Sciatic nerve (tissue), 2 donors: ENCODE measurements around the gene C3orf22. TPM values are rescaled to one million over a fixed set of nuclear protein-coding genes. Genes with fewer than 3 reads are reported as not detected.

Experiments used
- ATAC-seq: fragments of 200-7000 bp; cut with Tn5 transposase; one replicate; pipeline ENCODE4 v1.9.1; 2020; ENCODE audit warnings: mild to moderate bottlenecking, moderate library complexity
- DNase-seq: peaks from one replicate; pipeline ENCODE4 v3.0.0-alpha.2; 2020; ENCODE audit warnings: low spot score
- intact Hi-C: fragments of 100-400 bp; cut with DNase I; formaldehyde crosslinking; loops from one replicate; pipeline ENCODE4 v1.14.2; 2022
- total RNA-seq: library from RNA; stranded (reverse); fragmentation: NEBNext Ultra II Directional; extraction: Animal tissue kit (Norgen Biotek cat#: 25700); gene quantifications from one replicate; pipeline ENCODE4 v1.2.1, GENCODE V29; 2021
- donor health status: DM: no; HTN: no; CAD: no.
- donor health status: DM: no; HTN: no; CAD: no.

Gene C3orf22
- total RNA-seq, 1 donor from 2014 or later = not detected

DNA sequence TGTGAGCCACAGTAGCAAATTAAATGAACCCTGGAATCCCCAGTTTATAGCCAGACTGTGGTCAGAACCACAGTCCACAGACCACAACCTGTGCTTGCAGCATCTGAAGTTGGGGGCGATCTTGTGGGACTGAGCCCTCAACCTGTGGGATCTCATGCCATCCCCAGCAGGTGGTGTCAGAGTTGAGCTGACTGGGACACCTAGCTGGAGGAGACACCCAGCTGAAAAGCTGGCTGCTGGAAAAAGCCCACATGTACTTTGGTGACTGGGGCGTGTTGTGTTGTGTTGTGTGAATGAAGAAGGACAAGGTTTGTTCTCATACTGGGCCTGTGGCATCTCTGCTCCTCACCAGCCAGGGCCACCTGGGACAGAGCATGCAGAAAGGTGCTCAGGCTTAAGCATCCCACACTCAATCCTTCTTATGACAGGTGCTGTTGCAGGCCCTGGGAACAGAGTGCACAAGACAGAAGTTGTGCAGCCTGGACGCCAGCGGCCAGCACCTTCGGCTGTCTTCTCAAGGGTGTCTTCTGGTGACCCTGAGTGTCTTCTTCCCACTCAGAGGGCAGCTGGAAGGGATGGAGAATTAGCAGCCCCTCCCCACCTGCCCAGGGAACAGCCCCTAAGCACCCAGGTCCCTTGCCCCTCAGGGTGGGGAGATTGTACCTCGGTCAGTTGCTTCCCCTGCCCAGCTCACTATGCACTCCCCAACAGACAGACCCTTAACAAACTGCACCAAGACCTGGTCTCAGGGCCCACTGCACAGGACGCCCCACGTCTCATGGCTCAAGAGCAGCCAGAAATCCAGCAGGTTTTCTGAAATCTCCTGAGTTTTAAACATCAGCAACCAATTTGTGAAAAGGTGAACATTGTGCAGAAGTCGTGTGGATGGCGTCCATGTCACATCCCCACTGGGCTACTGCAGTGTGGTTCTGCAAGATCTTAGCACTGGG is 39.0 kb downstream of the C3orf22 start:
- ATAC-seq = no peak

DNA sequence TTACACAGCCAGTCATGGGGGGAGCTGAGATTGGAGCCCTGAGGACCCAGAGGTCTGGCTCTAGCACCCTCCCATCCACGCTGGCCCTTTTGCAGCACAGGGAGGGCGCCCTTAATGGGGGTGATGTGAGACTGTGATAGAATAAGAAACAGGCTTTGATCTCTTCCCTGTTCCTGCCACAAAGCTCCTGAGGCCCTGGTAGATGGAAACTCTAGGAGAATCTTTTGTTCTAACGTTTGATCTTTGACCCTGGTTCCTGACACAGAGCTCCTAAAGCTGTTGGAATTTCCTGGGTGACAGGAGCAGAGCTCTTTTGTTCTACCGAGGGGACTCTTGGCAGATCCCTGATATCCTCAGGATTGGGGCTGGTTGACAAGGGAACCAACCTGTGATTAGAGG is 40.0 kb downstream of the C3orf22 start:
- no peak for ATAC-seq
- peak; percentile 5 for DNase-seq
- intact Hi-C loops = no loop called here

More for the DNA sequence above, 39.0 kb downstream of the C3orf22 start:
- DNase-seq = peak; percentile 33
- intact Hi-C loops = loop anchor here (5.0 kb wide), 1 partner anchor 938 kb away; no protein-coding TSS in a partner anchor

DNA sequence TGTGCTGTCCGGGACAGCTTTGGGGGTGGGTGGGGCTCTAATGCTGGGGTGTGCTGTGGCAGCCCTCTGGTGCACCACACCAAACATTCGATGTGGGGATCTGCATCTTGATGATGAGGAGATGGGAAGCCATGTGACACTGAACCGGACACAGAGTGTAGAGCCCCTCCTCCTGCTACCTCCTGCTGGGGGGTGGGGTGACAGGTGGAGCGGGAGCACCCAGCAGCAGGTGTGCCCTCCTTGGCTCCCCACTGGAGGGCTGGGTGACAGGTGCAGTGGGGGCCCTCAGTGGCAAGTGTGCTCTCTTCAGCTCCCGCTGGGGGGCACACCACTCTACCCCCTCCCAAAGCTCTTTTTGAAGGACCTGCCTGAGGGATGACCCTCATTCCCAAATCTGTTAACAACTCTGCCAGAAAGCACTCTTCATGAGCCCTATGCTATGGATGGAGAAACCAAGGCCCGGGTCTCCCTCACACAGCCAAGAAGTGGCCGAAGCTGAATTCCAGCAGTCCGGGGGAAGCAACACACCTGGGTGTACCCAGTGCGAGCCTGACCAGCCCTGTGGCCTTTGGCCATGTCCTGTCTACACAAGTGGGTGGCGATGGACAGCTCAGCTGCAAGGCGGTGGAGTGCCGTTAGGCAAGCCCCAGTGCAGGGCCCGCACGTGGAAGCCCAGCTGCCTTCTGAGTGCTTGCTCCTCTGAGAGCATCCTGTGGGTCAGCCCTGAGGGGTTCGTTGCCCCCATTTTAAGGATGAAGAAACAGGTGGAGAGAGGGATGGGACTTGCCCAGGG is 40.5 kb downstream of the C3orf22 start:
- ATAC-seq (no peak), DNase-seq (peak; percentile 41)
- intact Hi-C loops = no loop called here

DNA sequence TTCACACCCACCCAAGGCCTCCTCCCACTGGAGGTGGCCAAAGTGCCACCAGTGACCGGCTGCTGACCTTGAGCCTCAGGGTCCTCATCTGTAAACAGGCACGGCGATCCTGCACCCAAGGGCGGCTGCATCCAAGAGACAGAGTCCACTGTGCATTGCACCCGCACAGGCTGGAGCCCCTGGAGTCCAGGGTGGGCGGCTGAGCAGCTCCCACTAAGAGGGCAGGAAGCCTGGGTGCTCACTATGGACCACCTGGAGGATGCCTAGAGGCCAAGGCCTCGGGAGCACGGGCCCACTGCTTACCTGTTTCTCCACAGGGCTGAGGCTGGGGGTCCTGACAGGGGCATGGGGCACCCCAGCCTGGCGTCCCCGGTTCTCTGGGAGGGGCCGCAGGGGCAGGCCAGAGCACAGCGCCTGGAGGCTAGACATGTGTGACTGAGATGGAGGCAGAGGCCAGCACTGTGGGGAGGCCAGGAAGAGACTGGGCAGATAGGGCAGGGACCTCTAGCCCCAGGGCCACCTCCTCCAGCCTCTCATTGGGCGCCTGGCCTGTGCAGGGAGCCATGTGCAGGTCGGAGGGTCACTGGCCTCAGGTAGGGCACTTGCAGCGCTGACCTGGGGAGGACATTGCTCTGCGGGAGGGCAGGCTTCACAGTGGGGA is 41.3 kb downstream of the C3orf22 start, which contains the start of gene UROC1:
Gene UROC1 (minus strand): TSS at position 483 of the 661 bp plus-strand sequence. CDS start 54 bp downstream, at position 429.
- no peak for DNase-seq
- intact Hi-C loops = no loop called here
- ATAC-seq = no peak

DNA sequence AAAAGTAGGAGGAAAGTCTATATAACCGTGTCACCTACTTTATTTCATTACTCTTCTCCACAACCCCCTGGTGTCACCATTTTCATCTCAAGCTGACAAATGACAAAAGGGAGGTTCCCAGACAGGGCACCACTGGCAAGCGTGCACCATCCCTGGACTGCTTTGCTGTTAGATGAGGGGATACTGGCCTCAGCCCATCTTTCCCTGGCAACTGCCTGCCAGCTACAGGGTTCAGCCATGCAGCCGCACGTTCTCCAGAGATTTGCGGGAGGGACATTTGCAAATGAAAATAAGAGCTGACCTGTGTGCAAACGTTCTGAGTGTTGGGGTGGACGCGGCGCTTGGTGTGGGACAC is 41.8 kb downstream of the C3orf22 start:
- DNase-seq (no peak), ATAC-seq (no peak)
- intact Hi-C loops = no loop called here

- ATAC-seq (no peak), DNase-seq (no peak)
- intact Hi-C loops = no loop called here
Measured at GRCh38 chr3:126516152-126516935, 42.4 kb downstream of the C3orf22 start.

DNA sequence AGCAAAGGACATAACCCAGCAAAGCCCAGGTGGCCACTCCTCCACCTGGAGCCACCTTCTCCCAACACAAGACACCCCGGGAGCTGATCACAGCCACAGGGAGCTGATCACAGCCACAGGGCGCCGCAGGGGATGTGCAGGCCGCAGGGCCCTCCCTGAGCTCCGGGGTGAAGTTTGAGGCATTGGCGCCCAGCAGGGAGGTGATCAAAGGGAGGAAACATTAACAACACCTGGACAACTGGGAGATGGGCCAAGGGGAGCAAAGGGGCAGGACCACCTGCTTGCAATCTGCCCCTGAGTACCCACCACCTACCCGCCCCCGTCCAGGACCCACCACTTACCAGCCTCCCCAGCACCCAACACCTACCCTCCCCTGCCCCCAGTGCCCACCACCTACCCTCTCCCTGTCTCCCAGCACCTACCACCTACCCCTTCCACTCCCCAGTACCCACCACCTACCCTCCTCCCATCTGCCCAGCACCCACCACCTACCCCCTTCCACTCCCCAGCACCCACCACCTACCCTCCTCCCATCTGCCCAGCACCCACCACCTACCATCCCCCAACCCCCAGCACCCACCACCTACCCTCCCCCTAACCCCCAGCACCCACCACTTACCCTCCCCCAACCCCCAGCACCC is 43.5 kb downstream of the C3orf22 start:
- intact Hi-C loops = no loop called here
- ATAC-seq (no peak), DNase-seq (no peak)

DNA sequence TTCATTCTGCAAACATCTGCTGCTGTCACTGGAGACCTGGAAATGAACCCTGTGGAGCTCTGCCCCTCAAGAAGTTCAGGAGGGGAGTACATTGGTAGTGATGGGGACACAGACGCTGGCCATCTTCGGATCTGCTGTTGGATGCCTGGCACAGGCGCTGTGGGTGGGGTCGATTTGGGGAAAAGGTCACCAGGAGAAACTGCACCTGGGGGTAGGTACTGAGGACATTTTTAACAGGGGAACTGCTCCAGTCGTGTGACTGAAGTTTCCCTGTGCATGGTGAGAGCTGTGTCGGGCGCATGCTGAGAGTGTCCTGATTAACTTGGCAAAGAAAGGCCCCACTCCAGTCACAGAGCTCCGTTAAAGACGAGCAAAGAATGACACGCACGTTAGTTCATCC is 44.6 kb downstream of the C3orf22 start:
- intact Hi-C loops = no loop called here
- ATAC-seq (no peak), DNase-seq (no peak)

GRCh38 chr3:126512916-126513650 is 45.6 kb downstream of the C3orf22 start:
- intact Hi-C loops = no loop called here
- DNase-seq (no peak), ATAC-seq (no peak)

DNA sequence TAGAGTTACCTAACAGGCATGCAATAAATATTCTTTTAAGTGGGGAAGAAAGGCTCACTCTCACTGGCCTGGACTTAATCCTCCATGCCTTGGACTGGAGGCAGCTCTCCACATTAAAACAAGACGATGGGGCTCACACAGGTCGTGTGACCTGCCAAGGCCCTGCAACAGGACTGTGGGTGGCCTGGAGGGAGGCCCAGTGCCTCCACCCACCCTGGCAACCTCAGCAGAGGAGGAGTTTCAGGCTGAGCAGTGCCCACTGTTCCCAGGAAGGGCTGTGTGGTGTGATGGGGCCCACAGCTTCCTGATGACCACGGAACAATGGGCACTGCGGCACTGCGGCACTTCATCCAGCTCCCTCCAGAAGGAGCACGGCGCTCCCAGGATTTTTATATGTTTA is 46.7 kb downstream of the C3orf22 start:
- intact Hi-C loops = no loop called here
- DNase-seq (peak; percentile 42), ATAC-seq (no peak)

- intact Hi-C loops = no loop called here
- ATAC-seq = no peak
- DNase-seq = peak; percentile 31
Measured at GRCh38 chr3:126511291-126511690, 47.4 kb downstream of the C3orf22 start.

DNA sequence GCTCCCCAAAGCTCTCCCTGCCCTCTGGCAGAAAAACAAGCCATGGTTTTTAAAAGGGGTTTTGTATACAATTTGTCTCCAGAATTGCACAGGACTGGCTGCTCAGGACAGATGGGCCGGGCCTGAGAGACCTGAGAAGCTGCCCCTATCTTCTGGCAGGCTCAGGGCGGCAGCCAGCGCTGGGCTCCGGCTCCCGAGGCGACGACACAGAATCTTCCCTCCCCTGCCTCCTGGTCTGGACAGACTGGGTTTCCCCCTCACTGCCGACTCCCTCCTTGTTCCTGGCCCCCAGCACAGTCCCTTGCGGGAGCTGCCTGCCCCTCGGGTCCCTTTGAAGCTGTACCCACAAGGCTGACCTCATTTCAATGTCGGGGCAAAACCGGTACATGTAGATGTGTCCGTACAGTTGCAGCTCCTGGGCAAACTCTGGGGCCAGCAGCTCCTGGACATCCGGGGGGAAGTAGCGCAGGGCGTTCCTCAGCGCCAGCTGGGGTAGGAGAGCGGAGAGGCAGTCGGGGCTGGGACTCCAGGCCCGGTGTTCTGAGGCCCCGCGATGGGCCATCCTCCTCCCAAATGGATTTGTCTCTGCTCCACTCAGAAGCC is 48.3 kb downstream of the C3orf22 start:
- no peak for ATAC-seq
- intact Hi-C loops = no loop called here
- DNase-seq = peak; percentile 42

DNA sequence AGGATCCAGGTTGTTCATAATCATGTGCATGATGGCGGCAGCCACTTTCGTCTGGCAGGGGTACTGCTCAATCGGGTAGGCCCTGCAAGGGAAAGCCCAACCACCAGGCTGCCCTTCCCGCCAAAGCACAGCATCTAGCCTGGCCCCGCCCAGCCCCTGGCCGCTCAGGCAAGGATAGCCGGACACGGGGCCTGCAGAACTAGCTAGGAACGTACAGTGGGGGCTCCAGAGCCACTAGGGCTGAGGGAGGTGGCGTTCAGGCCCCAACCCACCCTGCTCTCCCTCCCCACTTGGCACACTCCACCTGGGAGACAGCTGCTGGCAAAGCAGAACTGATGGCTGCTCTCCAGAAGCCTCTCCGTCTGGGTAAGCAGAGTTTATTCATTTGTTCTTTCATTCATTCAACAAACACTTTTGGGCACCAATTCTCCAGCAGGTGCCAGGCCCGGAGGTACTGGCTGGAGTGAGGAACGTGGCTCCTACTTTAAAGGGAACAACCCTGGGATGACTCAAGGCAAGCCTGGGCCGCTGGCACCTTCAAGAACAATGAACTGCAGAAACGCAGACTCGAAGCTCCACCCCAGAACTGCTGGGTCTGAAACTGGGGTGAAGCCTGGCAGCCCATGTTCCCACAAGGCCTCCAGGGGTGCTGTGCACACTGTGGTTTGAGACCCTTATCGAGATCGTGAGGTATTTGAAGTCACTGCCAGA is 49.0 kb downstream of the C3orf22 start:
- intact Hi-C loops = no loop called here
- DNase-seq = peak; percentile 52
- ATAC-seq = no peak

DNA sequence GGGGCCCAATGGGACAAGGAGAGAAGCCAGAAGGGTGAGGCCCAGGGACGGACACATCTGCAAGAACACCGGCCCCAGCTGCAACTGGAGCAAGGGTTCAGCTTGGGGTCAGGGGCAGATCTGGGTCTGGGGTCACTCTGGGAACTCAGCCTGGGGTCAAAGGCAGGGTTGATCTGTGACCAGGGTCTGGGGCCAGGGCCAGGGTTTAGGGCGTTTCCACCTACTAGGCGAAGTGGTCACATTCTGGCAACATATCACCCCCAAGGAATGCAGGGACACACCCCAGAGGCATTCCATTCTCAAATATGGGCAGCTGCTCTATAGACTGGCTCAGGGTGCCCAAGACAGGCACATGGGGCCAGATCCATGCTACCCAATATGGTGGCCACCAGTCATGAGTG is 50.2 kb downstream of the C3orf22 start:
- no peak for ATAC-seq
- intact Hi-C loops = no loop called here
- DNase-seq = no peak

DNA sequence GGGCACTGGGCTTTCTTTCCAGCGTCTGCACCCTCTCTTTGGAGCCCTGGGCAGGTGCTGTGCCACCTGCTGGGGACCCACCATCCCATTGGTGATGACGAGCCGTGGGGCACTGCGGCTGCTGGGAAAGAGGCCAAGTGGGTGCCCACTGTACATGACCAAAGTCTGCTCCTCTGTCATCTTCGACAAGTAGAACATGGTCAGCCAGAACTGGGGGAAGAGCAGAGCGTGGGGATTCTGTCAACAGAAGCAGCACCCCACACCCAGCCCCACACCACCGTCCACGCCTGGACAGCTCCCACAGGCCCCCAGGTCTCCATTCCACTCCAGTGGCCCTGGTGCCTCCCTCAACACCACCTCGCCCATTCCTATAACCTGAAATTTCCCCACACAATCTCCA is 50.8 kb downstream of the C3orf22 start:
- ATAC-seq (no peak), DNase-seq (no peak)
- intact Hi-C loops = no loop called here

DNA sequence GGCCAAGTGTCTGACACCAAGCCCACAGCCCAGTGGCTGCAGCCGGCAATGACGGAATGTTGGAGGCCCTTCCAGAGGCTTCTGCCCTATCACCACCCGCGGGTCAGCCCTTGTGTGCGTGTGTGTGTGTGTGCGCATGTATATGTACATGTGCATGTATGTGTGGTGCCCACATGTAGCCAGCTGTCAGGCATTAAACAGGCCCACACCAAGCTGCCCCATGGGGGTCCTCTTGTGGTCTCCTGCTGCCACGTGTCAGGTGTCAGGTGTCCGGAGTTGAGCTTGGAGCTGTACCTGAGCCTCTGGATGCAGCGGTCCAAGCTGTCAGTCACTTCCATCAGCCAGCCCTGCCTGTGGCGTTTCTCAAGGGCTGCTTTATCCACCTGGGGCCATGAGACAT is 55.0 kb downstream of the C3orf22 start:
- intact Hi-C loops = no loop called here
- no peak for ATAC-seq
- no peak for DNase-seq

DNA sequence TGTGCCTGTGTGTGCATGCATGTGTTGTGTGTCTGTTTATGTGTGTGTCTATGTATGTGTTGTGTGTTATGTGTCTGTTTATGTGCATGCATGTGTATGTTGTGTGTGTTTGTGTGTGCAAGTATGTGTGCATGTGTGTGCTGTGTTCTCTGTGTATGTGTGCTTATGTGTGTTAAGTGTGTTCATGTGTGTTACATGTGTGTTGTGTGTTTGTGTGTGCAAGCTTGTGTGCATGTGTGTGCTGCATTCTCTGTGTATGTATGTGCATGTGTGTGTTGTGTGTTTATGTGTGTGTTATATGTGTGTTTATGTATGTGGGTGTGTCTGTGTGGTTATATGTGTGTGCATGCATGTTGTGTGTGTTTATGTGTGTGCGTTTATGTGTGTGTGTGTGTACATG is 56.1 kb downstream of the C3orf22 start:
- DNase-seq (no peak), ATAC-seq (no peak)
- intact Hi-C loops = no loop called here
